ENCODE data around the gene WWOX. TPM values are rescaled to one million over a fixed set of nuclear protein-coding genes. Genes with fewer than 3 reads are reported as not detected.

Gene WWOX
- total and polyA plus RNA-seq, 2 of the 13 experiments (the other 11 are each of a cell fraction or from before 2014, with no cell fraction given): 9.1 to 37.4 TPM

- TF ChIP-seq ZNF33A (CRISPR knock-in tag; IDR thresholded peaks at IDR 0.05; ENCODE audit: borderline replicate concordance) (no peak; the same call in 1 of the 2 replicates), TEF (CRISPR knock-in tag; IDR thresholded peaks at IDR 0.05) (no peak), RBFOX2 (IDR thresholded peaks at IDR 0.05; ENCODE audit: low read depth, low read length) (0 out of 2 replicates have a peak, but pooled peaks have one; percentile 50), ZBTB42 (CRISPR knock-in tag; IDR thresholded peaks at IDR 0.05) (no peak), TFDP1 (CRISPR knock-in tag; IDR thresholded peaks at IDR 0.05; ENCODE audit: borderline replicate concordance) (peak; percentile 75; the same call in 1 of the 2 replicates), ZNF382 (CRISPR knock-in tag; IDR thresholded peaks at IDR 0.05; ENCODE audit: borderline replicate concordance) (no peak), ZBTB10 (CRISPR knock-in tag; IDR thresholded peaks at IDR 0.05; ENCODE audit: borderline replicate concordance) (peak; percentile 41; the same call in 1 of the 2 replicates), ZNF75D (CRISPR knock-in tag; IDR thresholded peaks at IDR 0.05; ENCODE audit: borderline replicate concordance) (no peak), CHD4 (IDR thresholded peaks at IDR 0.05; ENCODE audit: borderline replicate concordance, low read length) (peak; percentile 69; the same call in 1 of the 2 replicates), ZBTB44 (CRISPR knock-in tag; IDR thresholded peaks at IDR 0.05) (0 out of 2 replicates have a peak, but pooled peaks have one; percentile 42), PHF8 (CRISPR knock-in tag; IDR thresholded peaks at IDR 0.05) (peak; percentile 25; the same call in 1 of the 2 replicates), ZFP91 (CRISPR knock-in tag; IDR thresholded peaks at IDR 0.05; ENCODE audit: borderline replicate concordance) (peak; percentile 69), ATF3 (CRISPR knock-in tag; IDR thresholded peaks at IDR 0.05) (no peak), ZFAT (CRISPR knock-in tag; conservative IDR thresholded peaks at IDR 0.05) (no peak), SP1 (IDR thresholded peaks at IDR 0.05) (no peak), SP1 (CRISPR knock-in tag; IDR thresholded peaks at IDR 0.05) (no peak), NR2F2 (IDR thresholded peaks at IDR 0.05; ENCODE audit: borderline replicate concordance, low read depth) (peak; percentile 74; the same call in 1 of the 2 replicates), MED13 (CRISPR knock-in tag; IDR thresholded peaks at IDR 0.05) (peak; percentile 93; the same call in 1 of the 2 replicates), MIER2 (CRISPR knock-in tag; IDR thresholded peaks at IDR 0.05) (no peak; the same call in 1 of the 2 replicates), ZKSCAN1 (IDR thresholded peaks at IDR 0.05; ENCODE audit: low read length) (0 out of 2 replicates have a peak, but pooled peaks have one; percentile 42), EZH2 (conservative IDR thresholded peaks at IDR 0.05; ENCODE audit: low read depth, low read length) (no peak), MTF1 (CRISPR knock-in tag; IDR thresholded peaks at IDR 0.05) (no peak)
Measured at GRCh38 chr16:78485188-78485916, 385.9 kb downstream of the WWOX start (continued).
